ENCODE data around the gene TEKT5.
"Not testable (repeated sequence)": the region's sequence is repeated elsewhere in the genome, so short reads cannot be mapped to it uniquely, and the experiment has no call there.

TEKT5 gene

GRCh38 chr16:10657925-10658324 lies 36.8 kb downstream of the TEKT5 start:
- no peak for DNase-seq

GRCh38 chr16:10656618-10657017 lies 38.1 kb downstream of the TEKT5 start:
- DNase-seq, result no peak

GRCh38 chr16:10655415-10655977 lies 39.2 kb downstream of the TEKT5 start:
- DNase-seq, result no peak

GRCh38 chr16:10654592-10655414 lies 39.9 kb downstream of the TEKT5 start:
- DNase-seq, result no peak

GRCh38 chr16:10652730-10653590 lies 41.8 kb downstream of the TEKT5 start:
- DNase-seq, result no peak

- not testable (repeated sequence) for DNase-seq
Measured at GRCh38 chr16:10649098-10649497, 45.6 kb downstream of the TEKT5 start.

GRCh38 chr16:10647721-10648296 lies 46.9 kb downstream of the TEKT5 start:
- no peak for DNase-seq

GRCh38 chr16:10647264-10647720 lies 47.4 kb downstream of the TEKT5 start:
- no peak for DNase-seq

- no peak for DNase-seq
Measured at GRCh38 chr16:10646581-10647263, 48.0 kb downstream of the TEKT5 start.

- no peak for DNase-seq
Measured at GRCh38 chr16:10646228-10646580, 48.5 kb downstream of the TEKT5 start.

- no peak for DNase-seq
Measured at GRCh38 chr16:10644092-10644491, 50.6 kb downstream of the TEKT5 start.

- DNase-seq, result no peak
Measured at GRCh38 chr16:10642964-10643363, 51.8 kb downstream of the TEKT5 start.

- no peak for DNase-seq
Measured at GRCh38 chr16:10641953-10642949, 52.5 kb downstream of the TEKT5 start.

- DNase-seq, result no peak
Measured at GRCh38 chr16:10641555-10641952, 53.2 kb downstream of the TEKT5 start.

- DNase-seq, result no peak
Measured at GRCh38 chr16:10640934-10641333, 53.8 kb downstream of the TEKT5 start.

GRCh38 chr16:10638101-10638500 lies 56.6 kb downstream of the TEKT5 start:
- no peak for DNase-seq

GRCh38 chr16:10637337-10638037 lies 57.2 kb downstream of the TEKT5 start:
- DNase-seq, result no peak

GRCh38 chr16:10635365-10636021 lies 59.2 kb downstream of the TEKT5 start:
- no peak for DNase-seq

- DNase-seq, result not testable (repeated sequence)
Measured at GRCh38 chr16:10633429-10633828, 61.3 kb downstream of the TEKT5 start.

GRCh38 chr16:10631886-10632285 lies 62.8 kb downstream of the TEKT5 start:
- no peak for DNase-seq

Data from stimulated activated CD8-positive, alpha-beta memory T cell treated with anti-CD3 and anti-CD28 coated beads, Interleukin-4, amount 100 ng/mL, for 48 hours (primary cell).